Immature natural killer cell (primary cell): ENCODE results near the gene TEX264. TPM values are rescaled to one million over a fixed set of nuclear protein-coding genes. Genes with fewer than 3 reads are reported as not detected.

Experiments used
- DNase-seq, 3 donors: peaks; one replicate each; pipeline ENCODE4 v3.0.0; 2022; ENCODE audit warnings: mixed read lengths in 1 of 3
- H3K27ac Mint-ChIP-seq, 6 donors: one replicate each; pipeline ENCODE4 v1.8.0; 2020; ENCODE audit warnings: mixed read lengths in 6 of 6, mild to moderate bottlenecking in 5 of 6, inconsistent platforms in 4 of 6, moderate library complexity in 3 of 6
- H3K27me3 Mint-ChIP-seq, 3 donors: one replicate each; pipeline ENCODE4 v1.8.0; 2020 to 2021; ENCODE audit warnings: low read depth in 3 of 3, mild to moderate bottlenecking in 3 of 3, mixed read lengths in 3 of 3, moderate library complexity in 3 of 3, inconsistent platforms in 1 of 3
- H3K36me3 Mint-ChIP-seq, 3 donors: one replicate each; pipeline ENCODE4 v1.8.0; 2020; ENCODE audit warnings: mixed read lengths in 3 of 3, inconsistent platforms in 2 of 3, mild to moderate bottlenecking in 2 of 3
- H3K4me1 Mint-ChIP-seq, 2 donors: one replicate each; pipeline ENCODE4 v1.8.0; 2020; ENCODE audit warnings: inconsistent platforms in 2 of 2, mild to moderate bottlenecking in 2 of 2, mixed read lengths in 2 of 2, moderate library complexity in 1 of 2
- H3K4me3 Mint-ChIP-seq, 5 donors: one replicate each; pipeline ENCODE4 v1.8.0; 2020; ENCODE audit warnings: mild to moderate bottlenecking in 5 of 5, mixed read lengths in 5 of 5, inconsistent platforms in 3 of 5, moderate library complexity in 3 of 5
- H3K9me3 Mint-ChIP-seq, 6 donors: one replicate each; pipeline ENCODE4 v1.8.0; 2020; ENCODE audit warnings: mild to moderate bottlenecking in 6 of 6, mixed read lengths in 6 of 6, inconsistent platforms in 4 of 6, moderate library complexity in 3 of 6
- polyA plus RNA-seq, 3 donors: library from polyadenylated mRNA; unstranded; fragments of 300-500 nt; fragmentation: Illumina TruSeq; gene quantifications; one replicate each; pipeline ENCODE4 v1.2.3, GENCODE V29; 2021

TEX264 gene
- polyA plus RNA-seq, 3 donors from 2014 or later, result 101 to 155 (median 131) TPM

GRCh38 chr3:51679318-51679717 is 8.3 kb downstream of the TEX264 start:
- H3K36me3 Mint-ChIP-seq, result peaks cover 4 to 20% (median 8%) of the 10 kb centered on the region in 3 donors
- peaks cover 0 to 6% (median 0%) of the 10 kb centered on the region in 6 donors for H3K9me3 Mint-ChIP-seq
- H3K4me3 Mint-ChIP-seq, result no peak overlapping the region
- peaks cover 0 to 3% (median 3%) of the 10 kb centered on the region in 3 donors for H3K27me3 Mint-ChIP-seq
- peak overlapping the region; percentile 75 to 89 (median 86) for H3K27ac Mint-ChIP-seq
- H3K4me1 Mint-ChIP-seq, result peaks cover 82 to 84% of the 10 kb centered on the region in 2 donors
- no peak for DNase-seq

GRCh38 chr3:51679777-51680176 is 8.7 kb downstream of the TEX264 start:
- no peak for DNase-seq
- peaks cover 0 to 6% (median 0%) of the 10 kb centered on the region in 6 donors for H3K9me3 Mint-ChIP-seq
- H3K36me3 Mint-ChIP-seq, result peaks cover 4 to 24% (median 8%) of the 10 kb centered on the region in 3 donors
- peaks cover 83 to 84% of the 10 kb centered on the region in 2 donors for H3K4me1 Mint-ChIP-seq
- H3K27ac Mint-ChIP-seq, result peak overlapping the region; percentile 75 to 89 (median 86)
- H3K27me3 Mint-ChIP-seq, result peaks cover 0 to 3% (median 3%) of the 10 kb centered on the region in 3 donors
- no peak overlapping the region for H3K4me3 Mint-ChIP-seq

GRCh38 chr3:51680196-51680595 is 9.1 kb downstream of the TEX264 start:
- H3K27ac Mint-ChIP-seq, result peak overlapping the region; percentile 75 to 89 (median 85)
- peaks cover 0 to 3% (median 3%) of the 10 kb centered on the region in 3 donors for H3K27me3 Mint-ChIP-seq
- no peak for DNase-seq
- peaks cover 84% of the 10 kb centered on the region in 2 donors for H3K4me1 Mint-ChIP-seq
- peaks cover 6 to 26% (median 11%) of the 10 kb centered on the region in 3 donors for H3K36me3 Mint-ChIP-seq
- peaks cover 0 to 6% (median 0%) of the 10 kb centered on the region in 6 donors for H3K9me3 Mint-ChIP-seq
- H3K4me3 Mint-ChIP-seq, result peak overlapping the region in 2 of 5 donors; percentile 47 to 69

DNA sequence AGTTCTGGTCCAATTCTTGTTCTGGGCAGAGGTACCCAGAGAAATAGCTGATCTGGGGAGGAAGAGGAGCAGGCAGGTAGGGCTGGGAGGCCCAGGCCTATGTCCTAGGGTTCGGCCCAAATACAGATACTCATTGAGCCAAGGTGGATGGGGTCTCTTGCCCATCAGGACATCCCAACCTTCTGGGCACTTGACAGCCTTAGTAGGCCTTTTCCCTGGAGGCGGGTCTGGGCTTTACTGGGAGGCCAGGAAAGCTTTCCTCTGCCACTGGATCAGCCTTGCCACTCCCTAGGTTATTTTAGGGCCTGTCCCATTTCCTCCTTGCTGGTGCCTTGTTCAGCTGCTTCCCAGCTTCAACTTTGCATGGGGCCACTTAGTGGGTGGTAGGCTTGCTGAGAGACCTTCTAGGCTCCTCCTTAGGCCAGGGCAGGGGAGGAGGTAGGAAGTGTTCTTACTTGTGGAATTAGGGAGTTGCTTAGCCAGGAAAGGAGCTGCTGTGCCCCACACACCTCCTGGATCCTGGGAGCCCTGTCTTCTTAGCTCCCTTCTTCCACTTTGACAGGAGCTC is 9.7 kb downstream of the TEX264 start:
- H3K4me1 Mint-ChIP-seq, result peaks cover 84% of the 10 kb centered on the region in 2 donors
- H3K4me3 Mint-ChIP-seq, result peak overlapping the region; percentile 69 to 95 (median 76)
- no peak for DNase-seq
- peak overlapping the region; percentile 76 to 89 (median 85) for H3K27ac Mint-ChIP-seq
- peaks cover 0 to 6% (median 0%) of the 10 kb centered on the region in 6 donors for H3K9me3 Mint-ChIP-seq
- peaks cover 8 to 26% (median 16%) of the 10 kb centered on the region in 3 donors for H3K36me3 Mint-ChIP-seq
- H3K27me3 Mint-ChIP-seq, result peaks cover under 1 to 3% (median 3%) of the 10 kb centered on the region in 3 donors

GRCh38 chr3:51681453-51681852 is 10.4 kb downstream of the TEX264 start:
- DNase-seq, result peak; percentile 39 to 41 (median 41)
- Mint-ChIP-seq H3K27me3 (peaks cover 4 to 7% (median 6%) of the 10 kb centered on the region in 3 donors), H3K27ac (peak overlapping the region; percentile 76 to 88 (median 85)), H3K9me3 (peaks cover 0 to 6% (median 0%) of the 10 kb centered on the region in 6 donors), H3K4me1 (peaks cover 84 to 85% of the 10 kb centered on the region in 2 donors), H3K36me3 (peaks cover 8 to 22% (median 17%) of the 10 kb centered on the region in 3 donors), H3K4me3 (peak overlapping the region; percentile 61 to 95 (median 76))

DNA sequence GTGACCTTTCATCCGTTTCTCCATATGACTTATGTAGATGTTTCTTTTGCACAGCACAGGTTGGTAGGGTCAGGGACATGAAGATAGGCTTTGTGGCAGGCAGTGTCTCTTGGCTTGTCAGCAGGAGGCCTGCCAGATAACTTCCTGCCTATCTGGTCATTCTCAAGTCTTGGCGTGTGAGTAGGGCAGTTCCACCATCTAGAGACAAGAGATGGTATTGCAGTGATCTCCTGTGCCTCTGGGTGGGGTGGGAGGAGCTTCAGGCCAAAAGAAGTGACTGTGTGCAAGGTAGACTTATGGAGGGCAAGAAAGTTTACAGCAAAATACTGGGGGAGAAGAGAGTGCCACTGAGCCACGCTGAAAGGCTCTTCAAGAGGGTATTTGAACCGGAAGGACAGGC is 11.0 kb downstream of the TEX264 start:
- Mint-ChIP-seq H3K4me3 (peak overlapping the region; percentile 61 to 95 (median 76)), H3K27me3 (peaks cover 6 to 11% (median 7%) of the 10 kb centered on the region in 3 donors), H3K27ac (peak overlapping the region; percentile 76 to 88 (median 85)), H3K9me3 (peaks cover 0 to 6% (median 0%) of the 10 kb centered on the region in 6 donors), H3K36me3 (peaks cover 8 to 27% (median 20%) of the 10 kb centered on the region in 3 donors), H3K4me1 (peaks cover 87 to 88% of the 10 kb centered on the region in 2 donors)
- peak; percentile 81 to 86 (median 84) for DNase-seq

DNA sequence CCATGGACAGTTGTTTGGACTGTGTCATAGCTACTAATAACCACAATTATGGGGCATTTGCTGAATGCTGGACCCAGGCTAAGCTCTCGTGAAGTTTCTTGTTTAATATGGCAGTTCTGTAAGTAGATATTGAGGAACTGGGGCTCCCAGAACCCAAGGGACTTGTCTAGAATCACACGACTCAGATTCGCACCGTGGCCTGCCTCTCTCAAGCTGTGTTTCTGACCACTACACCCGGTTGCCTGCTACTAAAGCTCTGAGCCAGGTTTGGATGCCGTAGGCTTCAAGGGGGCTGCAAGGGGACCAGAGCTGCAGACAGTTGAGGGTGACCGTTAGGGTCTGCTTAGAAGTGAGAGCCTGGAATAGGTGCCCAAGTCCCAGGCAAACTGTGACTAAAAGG is 11.5 kb downstream of the TEX264 start:
- Mint-ChIP-seq H3K9me3 (peaks cover 0 to 6% (median 0%) of the 10 kb centered on the region in 6 donors), H3K27me3 (peaks cover 6 to 11% (median 7%) of the 10 kb centered on the region in 3 donors), H3K4me3 (no peak overlapping the region), H3K27ac (peak overlapping the region; percentile 49 to 89 (median 85)), H3K36me3 (peaks cover 8 to 26% (median 20%) of the 10 kb centered on the region in 3 donors), H3K4me1 (peaks cover 90 to 92% of the 10 kb centered on the region in 2 donors)
- no peak for DNase-seq

DNA sequence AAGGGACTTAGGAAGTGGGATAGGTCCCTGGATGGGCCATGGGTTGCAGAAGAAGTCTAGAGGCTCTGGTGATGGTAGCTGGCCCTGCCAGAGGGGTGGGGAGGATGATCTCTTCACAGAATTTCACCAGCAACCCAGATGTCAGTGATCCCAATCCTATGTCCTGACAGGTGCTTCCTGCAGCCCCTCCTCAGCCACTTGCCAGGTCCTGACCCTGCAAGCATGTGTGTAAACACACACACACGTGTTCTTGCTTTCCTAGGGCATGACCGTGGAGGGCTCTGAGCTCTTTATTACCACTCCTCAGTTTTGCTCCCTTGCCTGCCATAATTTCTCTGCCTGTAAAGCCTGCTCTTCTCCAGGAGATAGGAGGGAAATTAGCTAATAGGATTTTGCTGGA is 12.5 kb downstream of the TEX264 start:
- no peak overlapping the region for H3K4me3 Mint-ChIP-seq
- peaks cover 8 to 26% (median 24%) of the 10 kb centered on the region in 3 donors for H3K36me3 Mint-ChIP-seq
- peak overlapping the region in 3 of 6 donors; percentile 10 to 79 (median 50) for H3K27ac Mint-ChIP-seq
- H3K4me1 Mint-ChIP-seq, result peaks cover 90 to 92% of the 10 kb centered on the region in 2 donors
- DNase-seq, result no peak
- peaks cover 6 to 11% (median 7%) of the 10 kb centered on the region in 3 donors for H3K27me3 Mint-ChIP-seq
- H3K9me3 Mint-ChIP-seq, result peaks cover 0 to 3% (median 0%) of the 10 kb centered on the region in 6 donors

DNA sequence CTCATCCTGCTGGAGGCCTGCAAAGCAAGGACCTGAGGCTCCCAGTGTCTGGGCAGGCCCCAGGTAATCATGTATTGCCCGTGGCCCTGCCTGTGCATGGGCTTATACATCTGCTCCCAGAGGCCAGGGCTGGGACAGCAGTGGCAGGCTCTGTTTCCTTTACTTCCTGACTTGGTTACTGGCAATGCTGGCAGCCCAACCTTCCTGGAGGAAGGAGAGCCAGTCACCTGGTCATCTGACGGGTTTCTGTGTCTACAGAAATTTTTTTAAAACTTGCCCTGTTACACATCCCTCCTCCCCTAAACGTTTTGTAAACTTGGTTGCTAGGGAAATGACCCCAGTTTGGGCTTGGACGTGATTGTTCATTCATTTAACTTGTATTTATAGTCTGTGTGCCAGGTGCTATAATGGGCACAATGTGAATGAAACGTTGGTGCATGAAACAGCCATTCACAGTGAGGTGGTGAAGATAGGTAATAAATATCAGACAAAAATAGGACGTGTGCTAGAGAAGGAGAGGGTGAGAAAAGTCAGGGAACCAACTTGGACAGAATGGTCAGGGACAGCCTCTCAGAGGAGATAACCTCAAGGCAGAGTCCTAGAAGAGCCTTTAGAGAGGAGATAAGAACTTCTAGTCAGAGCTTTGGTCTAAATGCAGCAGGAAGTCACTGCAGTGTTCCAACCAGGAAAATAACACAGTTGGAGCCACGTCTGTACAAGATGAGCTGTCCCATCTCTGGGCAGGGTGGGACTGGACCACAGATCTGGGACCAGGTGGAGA is 14.1 kb downstream of the TEX264 start:
- Mint-ChIP-seq H3K9me3 (peaks cover 0 to 3% (median 0%) of the 10 kb centered on the region in 6 donors), H3K27ac (peak overlapping the region; percentile 93 to 98 (median 95)), H3K36me3 (peaks cover 8 to 26% (median 24%) of the 10 kb centered on the region in 3 donors), H3K4me3 (peak overlapping the region; percentile 78 to 88 (median 83)), H3K4me1 (peaks cover 85% of the 10 kb centered on the region in 2 donors), H3K27me3 (peaks cover 6 to 11% (median 10%) of the 10 kb centered on the region in 3 donors)
- no peak for DNase-seq

GRCh38 chr3:51686056-51686455 is 15.0 kb downstream of the TEX264 start:
- Mint-ChIP-seq H3K4me1 (peaks cover 76 to 80% of the 10 kb centered on the region in 2 donors), H3K4me3 (peak overlapping the region; percentile 78 to 88 (median 83)), H3K36me3 (peaks cover 8 to 30% (median 24%) of the 10 kb centered on the region in 3 donors), H3K27me3 (peaks cover 6 to 14% (median 10%) of the 10 kb centered on the region in 3 donors), H3K27ac (peak overlapping the region; percentile 93 to 98 (median 95)), H3K9me3 (peaks cover 0 to 3% (median 0%) of the 10 kb centered on the region in 6 donors)
- DNase-seq, result no peak

- H3K9me3 Mint-ChIP-seq, result peaks cover 0 to 3% (median 0%) of the 10 kb centered on the region in 6 donors
- H3K4me3 Mint-ChIP-seq, result peak overlapping the region; percentile 78 to 88 (median 83)
- peaks cover 70 to 77% of the 10 kb centered on the region in 2 donors for H3K4me1 Mint-ChIP-seq
- H3K36me3 Mint-ChIP-seq, result peaks cover 8 to 30% (median 24%) of the 10 kb centered on the region in 3 donors
- peak; percentile 85 to 88 (median 85) for DNase-seq
- H3K27me3 Mint-ChIP-seq, result peaks cover 5 to 14% (median 10%) of the 10 kb centered on the region in 3 donors
- H3K27ac Mint-ChIP-seq, result peak overlapping the region; percentile 93 to 98 (median 95)
Observed at GRCh38 chr3:51686512-51687215, 15.6 kb downstream of the TEX264 start.

DNA sequence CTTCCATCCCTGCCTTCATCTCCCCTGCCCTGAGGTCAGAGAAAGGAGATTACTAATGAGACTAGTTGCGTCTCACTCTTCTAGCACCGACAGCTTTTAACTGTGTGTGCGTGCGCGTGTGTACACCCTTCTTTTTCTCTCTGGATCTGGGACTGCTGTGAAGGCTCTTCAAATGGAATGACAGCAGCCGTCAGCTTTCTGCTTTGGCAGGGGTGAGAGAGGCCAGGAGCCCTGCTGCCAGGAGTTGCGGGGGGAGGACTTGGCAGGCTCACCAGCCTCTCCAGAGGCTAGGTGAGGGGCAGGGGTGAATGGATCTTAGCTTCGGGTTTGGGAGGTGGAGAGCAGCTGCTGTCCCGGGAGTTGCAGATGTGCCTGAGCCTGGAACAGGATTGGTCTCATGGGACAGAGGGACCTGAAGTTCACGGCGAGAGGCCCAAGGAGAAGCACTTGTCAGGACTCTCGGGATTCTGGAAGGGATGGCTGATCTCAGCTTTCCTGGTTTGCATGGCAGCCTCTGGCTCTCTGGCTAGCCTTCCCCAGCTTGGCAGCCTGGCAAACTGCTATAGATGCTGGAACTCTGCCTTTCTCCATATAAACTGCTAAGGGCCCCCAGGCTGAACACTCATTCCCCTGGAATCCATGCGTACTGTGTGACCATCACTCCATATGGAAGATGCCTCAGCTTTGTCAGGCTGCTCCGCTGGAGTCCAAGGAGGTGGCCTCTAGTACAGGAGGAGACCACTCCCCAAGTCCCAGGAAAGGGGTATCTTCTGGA is 16.6 kb downstream of the TEX264 start:
- H3K9me3 Mint-ChIP-seq, result peaks cover 0 to 3% (median 0%) of the 10 kb centered on the region in 6 donors
- peak overlapping the region; percentile 78 to 88 (median 83) for H3K4me3 Mint-ChIP-seq
- peaks cover 4 to 26% (median 20%) of the 10 kb centered on the region in 3 donors for H3K36me3 Mint-ChIP-seq
- H3K27me3 Mint-ChIP-seq, result peaks cover 5 to 14% (median 10%) of the 10 kb centered on the region in 3 donors
- peaks cover 61 to 70% of the 10 kb centered on the region in 2 donors for H3K4me1 Mint-ChIP-seq
- no peak for DNase-seq
- H3K27ac Mint-ChIP-seq, result peak overlapping the region; percentile 93 to 98 (median 95)
